ENCODE data around the gene CENPU.
A peak's percentile ranks its signal among the peaks of the same experiment; 100 is the strongest.

Gene CENPU

DNA sequence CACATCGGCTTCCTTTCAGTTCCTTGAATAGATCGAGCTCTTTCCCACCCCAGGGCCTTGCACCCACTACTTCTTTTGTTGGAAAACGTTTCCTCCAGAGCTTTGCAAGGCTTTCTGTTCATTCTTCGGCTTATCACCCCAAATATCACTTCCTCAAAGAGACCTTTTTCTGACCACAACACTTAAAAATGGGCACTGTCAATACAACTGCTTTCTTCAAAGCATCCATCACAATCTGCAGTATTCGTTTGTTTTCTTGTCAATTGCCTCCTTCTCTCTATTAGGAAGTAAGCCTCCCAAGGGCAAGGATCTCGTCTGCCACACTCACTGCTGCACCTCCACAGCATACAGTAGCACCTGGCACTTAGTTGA is 17.7 kb upstream of the CENPU start:
- DNase-seq: no peak

DNA sequence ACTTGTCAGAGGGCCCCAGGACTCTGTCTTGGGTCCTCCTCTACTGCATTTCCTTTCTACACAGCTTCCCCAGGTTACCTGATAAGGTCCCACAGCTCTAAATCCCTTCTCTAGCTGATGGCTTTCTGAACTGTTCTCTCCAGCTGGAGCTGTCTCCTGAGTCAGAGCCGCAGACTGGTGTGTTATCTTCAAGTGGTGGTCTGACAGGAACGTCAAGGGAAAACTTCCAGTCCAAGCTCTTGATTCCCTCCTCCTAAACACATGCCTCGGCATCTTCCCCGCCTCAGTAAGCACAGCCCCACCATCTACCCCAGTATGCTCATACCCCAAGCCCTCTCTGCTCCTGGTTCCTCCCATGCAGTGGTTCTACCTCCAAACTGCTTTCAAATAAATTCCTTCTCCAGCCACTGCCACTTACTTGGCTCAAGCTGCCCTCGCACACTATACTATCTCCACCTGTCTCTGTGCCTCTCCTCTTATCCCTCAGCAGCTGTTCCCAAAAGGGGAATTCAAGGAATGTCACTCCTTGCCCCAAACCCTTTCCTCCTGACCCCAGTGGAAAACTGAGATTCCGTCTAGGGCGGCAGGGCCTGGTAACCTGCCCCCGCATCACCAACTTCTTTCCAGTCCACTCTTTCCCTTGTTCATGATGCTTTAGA is 17.2 kb upstream of the CENPU start:
- DNase-seq: no peak

DNA sequence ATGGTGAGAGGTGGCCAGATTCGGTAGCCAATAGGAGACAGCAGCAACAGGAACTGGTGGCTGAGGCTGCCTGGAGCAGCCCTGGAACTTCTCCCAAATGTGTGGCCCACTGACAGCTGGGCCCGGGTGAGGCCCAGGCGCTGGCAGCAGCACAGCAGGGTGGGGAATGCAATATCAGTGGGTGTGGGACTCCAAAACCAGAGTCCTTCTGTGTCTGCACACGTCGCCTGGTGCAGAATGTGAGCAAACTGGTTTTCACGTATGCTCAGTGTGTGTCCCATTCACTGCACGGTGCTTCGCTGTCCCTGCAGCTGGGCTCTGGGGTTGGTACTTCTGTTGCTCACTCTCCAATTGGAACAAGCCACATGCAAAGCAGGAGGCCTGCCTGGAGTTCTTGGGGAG is 14.4 kb upstream of the CENPU start:
- no peak for DNase-seq

DNA sequence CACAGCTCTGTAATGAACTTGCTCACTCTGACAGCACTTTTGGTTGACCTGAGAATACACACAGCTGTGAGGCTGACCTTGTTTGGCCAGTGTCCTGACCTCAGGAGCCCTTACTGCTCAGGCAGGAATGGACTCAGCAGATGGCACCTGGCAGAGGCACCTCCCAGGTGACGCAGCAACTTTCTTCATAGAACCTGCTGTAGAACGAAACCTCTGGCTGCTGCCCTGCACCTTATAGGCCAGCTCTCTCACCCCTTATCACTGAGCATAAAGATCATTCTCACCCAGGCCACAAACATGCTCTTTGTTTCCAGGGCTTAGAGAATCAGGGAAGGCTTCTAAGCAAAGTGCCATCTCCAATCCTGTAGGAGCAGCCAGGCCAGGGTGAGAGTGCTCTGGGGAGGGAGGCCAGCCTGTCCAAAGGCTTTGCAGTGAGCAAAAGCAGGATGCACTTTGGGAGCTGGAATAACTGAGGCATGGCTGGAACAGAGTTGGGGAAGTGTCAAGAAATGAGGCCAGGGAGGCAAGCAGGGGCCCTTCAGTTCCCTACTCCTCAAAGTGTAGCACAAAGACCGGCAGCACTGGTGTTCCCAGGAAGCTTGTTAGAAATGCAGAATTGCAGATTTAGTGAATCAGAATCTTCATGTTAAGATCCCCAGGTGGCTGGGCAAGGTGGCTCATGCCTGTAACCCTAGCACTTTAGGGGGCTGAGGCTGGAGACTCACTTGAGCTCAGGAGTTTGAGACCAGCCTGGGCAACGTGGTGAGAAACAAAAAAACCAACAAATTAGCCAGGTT is 13.3 kb upstream of the CENPU start:
- DNase-seq: no peak

DNA sequence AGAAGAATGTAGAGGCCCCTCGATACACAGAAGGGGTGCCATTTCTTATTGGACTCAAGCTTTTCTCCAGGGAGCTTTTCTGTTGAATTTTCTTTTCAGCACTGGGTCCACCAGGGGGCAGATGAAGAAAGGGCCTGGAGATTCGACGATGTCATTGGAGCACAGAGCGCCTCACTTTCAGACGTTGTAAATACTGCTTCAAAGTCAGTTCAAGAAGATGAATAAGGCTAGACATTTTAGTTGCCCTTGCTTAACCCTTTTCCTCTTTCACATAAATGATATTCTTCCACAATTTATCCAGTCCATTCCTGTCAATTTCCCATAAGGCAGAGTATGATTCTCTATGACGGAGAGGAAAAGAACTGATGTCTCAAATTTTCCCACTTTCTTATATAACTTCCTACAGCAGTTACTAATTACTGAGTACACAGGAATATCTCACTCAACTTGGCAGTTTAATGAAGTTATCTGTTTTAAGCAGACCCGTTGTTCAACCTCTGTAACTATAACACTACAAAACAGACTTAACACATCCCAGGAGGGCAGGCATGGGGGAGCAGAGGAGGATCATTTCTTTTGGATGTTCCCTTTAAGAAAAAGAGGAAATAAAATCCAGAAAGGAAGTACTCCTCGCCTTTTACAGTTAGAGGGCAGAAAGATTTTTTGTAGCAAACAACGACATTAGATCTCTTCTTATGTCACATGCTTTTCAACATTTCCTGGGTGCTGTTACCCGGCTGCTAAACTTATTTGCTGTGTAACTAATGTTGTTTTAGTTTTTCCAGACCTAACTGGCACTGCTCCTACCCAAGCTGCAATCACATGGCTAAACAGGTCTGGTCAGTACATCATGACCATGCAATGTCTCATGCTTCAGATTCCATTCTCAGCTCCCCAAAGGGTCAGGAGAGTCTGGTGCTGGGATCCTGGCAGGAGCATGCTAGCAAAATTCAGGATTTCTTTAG is 12.2 kb upstream of the CENPU start:
- peak; percentile 63 to 75 for DNase-seq

DNA sequence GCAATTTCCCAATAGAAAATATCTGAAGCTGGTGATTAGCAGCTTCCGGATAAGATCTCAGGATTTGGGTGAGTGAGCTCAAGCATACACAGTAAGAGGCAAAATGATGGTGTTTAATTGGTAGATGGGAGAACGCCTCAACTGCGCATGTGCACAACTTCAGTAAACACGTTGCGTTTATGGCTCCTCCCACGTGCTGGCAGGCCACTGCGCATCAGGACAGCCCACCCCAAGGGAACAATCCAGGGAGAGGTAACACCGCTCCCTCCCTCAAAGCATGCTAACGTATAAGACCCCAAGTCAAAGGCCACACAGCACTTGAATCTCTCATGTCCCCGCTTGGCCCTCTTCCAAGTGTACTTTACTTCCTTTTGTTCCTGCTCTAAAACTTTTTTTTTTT is 10.3 kb upstream of the CENPU start:
- peak in 1 of 2 donors; percentile 33 for DNase-seq

DNA sequence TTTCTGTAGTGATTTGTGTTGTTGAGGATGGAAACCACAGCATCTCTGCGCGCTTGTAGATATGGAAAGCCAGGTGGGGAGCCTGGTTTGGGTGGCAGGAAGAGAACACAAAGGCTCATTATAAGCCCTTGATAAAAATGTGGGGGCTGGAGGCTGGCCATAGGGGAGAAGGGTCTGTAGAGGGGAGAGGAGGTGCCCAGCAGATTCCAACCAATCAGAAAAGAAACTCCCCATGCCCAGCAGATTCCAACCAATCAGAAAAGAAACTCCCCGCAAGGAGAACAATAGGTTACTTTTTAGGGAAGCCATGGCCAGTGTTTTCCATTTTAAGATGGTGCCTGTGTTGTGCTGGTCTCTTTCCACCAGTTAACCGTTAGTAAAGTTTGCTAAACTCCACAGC is 9.8 kb upstream of the CENPU start:
- peak in 1 of 2 donors; percentile 40 for DNase-seq

DNA sequence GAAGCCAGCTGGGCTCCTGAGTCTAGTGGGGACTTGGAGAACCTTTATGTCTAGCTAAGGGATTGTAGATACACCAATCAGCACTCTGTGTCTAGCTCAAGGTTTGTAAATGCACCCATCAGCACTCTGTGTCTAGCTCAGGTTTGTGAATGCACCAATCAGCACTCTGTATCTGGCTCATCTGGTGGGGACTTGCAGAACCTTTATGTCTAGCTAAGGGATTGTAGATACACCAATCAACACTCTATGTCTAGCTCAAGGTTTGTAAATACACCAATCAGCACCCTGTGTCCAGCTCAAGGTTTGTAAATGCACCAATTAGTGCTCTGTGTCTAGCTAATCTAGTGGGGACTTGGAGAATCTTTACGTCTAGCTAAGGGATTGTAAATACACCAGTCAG is 7.8 kb upstream of the CENPU start:
- DNase-seq: peak in 1 of 2 donors; percentile 53

DNA sequence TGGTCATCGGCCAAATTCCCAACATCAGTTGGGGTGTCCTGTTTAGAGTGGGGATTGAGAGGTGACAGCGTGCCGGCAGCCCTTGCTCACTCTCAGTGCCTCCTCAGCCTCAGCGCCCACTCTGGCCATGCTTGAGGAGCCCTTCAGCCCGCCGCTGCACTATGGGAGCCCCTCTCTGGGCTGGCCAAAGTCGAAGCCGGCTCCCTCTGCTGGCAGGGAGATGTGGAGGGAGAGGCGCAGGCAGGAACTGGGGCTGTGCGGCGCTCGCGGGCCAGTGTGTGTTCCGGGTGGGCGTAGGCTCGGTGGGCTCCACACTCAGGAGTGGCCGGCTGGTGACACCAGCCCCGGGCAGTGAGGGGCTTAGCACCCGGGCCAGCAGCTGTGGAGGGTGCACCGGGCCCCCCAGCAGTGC is 7.1 kb upstream of the CENPU start:
- DNase-seq: peak in 1 of 2 donors; percentile 22

DNA sequence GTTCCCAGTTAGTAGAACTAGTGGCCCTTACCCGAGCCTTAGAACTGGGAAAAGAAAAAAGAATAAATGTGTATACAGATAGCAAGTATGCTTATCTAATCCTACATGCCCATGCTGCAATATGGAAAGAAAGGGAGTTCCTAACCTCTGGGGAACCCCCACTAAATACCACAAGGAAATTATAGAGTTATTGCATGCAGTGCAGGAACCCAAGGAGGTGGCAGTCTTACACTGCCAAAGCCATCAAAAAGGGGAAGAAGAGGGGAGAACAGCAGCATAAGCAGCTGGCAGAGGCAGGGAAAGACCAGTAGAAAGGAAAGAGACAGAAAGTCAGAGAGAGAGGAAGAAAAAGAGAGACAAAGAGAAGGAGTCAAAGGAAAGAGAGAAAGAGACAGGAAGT is 5.7 kb upstream of the CENPU start:
- DNase-seq: peak; percentile 52 to 74

DNA sequence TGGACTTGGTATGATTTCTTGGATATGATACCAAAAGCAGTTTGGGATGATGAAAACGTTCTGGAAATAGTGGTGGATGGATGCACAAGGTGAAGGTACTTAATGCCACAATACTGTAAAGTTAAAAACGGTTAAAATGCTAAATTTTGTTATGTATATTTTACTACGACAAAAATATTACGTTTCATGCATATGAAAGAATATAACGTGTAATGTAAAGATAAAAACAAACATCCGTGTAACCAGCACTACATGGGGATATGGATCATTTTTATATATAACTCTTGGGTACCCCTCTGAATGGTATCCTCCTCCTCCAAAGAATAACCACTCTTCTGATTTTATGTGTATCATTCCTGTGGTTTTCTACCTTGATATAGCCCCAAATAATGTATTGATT is 862 bp upstream of the CENPU start:
- no peak for DNase-seq

DNA sequence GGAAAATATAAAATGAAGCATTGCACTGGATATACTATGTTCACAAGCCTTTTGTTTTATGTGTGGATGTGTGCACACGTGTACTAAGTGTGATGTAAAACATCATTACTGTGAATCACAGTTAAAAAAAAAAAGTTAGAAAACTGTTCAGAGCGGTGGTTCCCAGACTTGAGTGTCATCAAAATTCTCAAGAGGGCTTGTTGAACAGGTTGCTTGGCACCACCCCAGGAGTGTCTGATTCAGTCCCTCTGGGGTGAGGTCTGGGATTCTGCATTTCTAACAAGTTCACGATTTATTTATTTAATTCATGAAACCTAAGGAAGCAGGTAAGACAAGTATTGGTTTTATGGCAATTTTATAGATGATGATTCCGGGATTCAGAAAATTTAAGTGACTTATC is 1.8 kb downstream of the CENPU start:
- no peak for DNase-seq

DNA sequence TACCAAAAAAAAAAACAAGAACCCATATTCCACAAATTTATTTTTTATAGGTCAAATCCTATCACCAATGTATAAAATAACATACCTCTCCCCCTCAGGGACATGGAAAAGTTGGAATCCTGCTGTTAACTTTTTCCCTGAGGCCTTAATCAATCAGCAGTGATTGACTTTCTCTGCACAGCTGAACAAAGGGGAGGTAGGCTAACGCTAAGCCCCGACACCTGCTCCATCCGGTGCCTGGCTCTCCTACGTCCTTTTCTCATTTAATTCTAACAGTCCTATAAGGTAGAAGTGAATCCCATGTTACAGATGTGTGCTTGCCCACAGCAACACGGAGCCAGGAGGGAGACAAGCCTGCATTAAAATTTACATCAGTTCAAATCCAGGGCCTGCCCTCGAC is 2.8 kb downstream of the CENPU start:
- DNase-seq: no peak

DNA sequence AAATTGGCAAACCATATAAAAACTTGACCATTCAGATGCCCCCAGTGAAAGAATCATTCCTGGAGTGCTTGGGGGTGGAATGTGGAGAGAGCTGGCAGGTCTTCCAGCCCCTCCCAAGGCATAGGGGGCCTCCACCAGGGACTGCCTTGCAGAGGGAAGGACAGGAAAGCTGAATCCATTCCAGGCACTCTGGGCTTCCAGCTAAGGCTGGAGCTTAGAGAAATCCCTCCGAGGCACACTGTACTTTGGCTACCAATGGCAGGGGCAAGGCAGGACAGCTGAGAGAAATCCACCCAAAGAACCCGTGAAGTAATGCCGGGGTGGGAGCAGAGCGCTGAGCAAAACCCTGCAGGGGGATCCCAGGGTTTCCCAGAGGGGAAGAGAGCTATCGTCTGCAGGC is 4.0 kb downstream of the CENPU start:
- no peak for DNase-seq

DNA sequence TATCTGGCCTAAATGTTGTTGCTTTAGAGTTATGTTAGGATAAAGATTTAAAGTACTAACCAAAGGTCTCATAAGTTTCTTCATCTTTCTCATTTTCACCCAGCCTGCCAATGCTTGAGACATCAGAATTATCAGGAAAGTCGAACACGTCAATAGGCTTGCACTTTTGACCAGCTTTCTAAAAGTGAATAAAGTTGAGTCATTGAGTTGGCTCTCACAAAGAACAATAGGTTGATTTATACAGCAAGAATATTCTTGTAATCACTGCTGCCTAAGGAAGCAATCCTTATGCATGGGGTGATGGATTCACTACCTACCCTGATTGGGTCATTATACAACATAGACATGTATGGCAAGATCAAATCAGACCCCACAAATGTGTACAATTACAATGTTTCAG is 5.0 kb downstream of the CENPU start:
- DNase-seq: no peak

DNA sequence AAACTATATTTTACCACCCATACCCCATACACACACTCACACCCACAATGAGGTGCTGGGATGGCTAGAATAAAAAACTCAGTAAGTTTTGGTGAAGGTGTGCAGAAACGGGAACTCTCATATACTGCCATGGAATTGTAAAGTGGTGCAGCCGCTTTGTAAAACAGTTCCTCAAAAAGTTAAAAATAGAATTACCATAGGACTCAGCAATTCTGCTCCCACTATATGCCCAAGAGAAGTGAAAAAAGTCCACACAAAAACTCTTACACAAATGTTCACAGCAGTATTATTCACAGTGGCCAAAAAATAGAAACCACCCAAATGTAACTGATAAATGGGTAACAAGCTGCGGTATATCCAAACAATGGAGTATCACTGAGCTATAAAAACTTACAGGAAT is 6.5 kb downstream of the CENPU start:
- DNase-seq: peak in 1 of 2 donors; percentile 25

DNA sequence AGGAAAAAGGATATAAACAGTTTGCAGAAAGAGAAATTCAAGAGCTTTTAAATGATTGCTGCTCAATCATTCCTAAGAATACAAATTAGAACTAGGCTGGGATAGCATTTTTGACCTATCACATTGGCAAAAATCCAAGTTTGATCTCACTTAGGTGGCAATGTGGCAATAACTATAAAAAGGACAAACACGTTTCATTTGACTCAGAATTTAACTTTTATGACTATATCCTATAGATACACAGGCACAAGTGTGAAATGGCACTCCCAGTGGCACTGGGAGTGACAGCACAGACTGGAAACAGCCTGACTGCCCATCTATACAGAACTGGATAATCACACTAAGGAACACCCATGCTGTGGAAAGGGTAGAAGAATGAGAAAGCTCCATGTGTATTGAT is 11.1 kb downstream of the CENPU start:
- no peak for DNase-seq

DNA sequence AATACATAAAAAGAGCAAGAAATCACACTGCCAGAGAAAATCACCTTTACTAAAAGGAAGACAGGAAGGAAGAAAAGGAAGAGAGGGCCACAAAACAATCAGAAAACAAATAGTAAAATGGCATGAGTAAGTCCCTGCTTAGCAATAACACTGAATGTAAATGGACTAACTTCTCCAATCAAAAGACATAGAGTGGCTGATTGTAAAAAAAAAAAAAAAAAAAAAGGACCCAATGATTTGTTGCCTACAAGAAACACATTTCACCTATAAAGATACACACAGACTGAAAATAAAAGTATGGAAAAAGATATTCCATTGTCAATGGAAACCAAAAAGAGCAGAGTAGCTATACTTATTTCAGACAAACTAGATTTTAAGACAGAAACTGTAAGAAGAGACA is 12.6 kb downstream of the CENPU start:
- no peak for DNase-seq

DNA sequence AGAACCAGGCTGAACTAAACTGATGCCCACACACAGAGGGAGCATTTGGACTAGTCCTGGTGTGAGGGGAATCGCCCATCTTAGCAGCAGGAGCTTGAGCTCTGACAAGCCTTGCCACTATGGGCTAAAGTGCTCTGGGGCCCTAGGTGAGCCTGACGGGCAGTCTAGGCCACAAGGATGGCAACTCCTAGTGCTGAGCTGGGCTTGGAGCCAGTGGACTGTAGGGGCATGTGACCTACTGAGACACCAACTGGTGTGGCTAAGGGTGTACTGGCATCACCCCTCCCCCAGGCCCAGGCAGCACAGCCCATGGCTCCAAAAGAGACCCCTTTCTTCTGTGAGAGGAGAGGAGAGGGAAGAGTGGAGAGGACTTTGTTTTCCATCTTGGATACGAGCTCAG is 14.5 kb downstream of the CENPU start:
- no peak for DNase-seq

DNA sequence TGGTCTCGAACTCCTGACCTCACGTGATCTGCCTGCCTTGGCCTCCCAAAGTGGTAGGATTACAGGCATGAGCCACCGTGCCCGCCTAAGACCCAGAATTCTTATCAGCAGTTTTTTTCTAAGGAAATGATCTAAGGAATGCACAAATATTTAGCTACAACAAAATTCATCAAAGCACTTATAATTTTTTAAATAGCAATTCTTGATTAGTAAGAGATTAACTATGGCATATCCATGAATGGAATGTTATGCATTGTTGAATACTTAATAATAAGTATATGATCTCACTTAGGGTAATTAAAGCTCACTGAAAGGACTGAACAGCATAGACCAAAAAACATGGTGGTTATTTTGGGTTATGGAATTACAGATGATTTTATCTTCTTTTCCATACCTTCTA is 18.4 kb downstream of the CENPU start:
- DNase-seq: no peak

DNA sequence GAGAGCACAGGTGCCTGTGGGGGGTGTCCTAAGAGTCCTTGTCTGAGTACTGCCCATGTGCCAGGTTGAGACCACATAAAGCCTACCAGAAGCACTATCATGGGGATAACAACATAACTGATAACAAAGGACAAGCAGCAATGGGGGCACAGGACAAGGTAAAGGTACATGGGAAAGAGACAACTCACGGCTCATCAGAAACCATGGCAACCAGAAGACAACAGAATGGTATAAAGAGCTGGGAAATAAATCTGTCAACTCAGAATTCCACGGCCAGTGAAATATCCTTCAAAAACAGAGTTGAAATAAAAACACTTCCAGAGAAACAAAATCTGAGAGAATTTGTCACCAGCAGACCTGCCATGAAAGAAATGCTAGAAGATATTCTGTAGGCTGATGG is 20.0 kb downstream of the CENPU start:
- DNase-seq: no peak

DNA sequence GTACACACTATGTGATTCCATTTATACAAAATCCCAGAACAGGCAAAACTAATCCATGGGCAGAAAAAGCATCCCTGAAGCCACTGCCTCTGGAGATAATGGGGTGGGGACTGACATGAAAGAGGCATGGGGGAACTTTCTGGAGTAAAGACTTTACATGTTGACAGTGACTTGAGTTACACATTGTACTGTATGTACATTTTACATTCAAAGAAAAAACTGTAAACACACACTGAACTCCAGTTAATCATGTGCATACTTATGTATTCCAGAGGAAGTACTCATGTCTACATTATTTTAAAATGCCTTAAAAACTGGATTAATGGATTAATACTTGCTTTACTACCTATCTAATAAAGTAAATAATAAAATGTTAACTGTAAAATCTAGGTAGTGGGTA is 21.6 kb downstream of the CENPU start:
- no peak for DNase-seq

DNA sequence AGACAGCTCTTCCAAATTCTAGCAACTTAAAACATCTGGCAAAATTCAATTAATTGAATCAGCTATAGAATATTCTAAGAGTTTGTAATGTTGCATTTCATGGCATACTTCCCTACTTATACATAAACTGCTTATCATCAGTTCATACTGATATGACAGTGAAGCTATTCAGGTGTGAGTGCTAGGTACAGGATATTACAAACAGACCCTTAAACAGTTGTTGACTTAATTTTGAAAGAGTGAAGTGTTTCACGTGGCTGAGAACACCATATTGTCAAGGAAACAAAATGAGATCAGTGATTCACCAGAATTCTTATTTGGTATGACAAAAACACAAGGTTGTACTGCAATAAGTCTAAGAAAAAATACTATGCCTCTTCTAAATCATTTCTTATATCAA is 27.4 kb downstream of the CENPU start:
- no peak for DNase-seq

DNA sequence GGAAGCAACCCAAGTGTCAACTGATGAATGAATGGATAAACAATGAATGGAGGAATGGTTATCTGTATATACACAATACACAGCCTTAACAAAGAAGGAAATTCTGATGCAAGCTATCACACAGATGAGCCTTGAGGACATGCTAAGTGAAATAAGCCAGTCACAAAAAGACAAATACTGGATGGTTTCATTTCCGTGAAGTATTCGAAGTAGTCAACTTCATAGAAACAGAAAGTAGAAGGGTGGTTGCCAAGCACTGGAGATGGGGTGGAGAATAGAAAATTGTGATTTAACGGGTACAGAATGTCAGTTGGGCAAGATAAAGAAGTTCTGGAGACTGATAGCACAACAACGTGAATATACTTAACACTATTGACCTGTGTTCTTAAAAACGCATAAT is 28.2 kb downstream of the CENPU start:
- no peak for DNase-seq

Measured in inflammatory macrophage treated with lipopolysaccharide for 1 hour (primary cell).